IPS-20b (cell line): ENCODE measurements around the gene OPCML.

ENCODE experiments used
- H3K27ac ChIP-seq: one replicate; pipeline ENCODE4 v1.5.1; 2013; ENCODE audit warnings: low read length
- H3K27me3 ChIP-seq: 2 replicates; pipeline ENCODE4 v1.6.1; 2013; ENCODE audit warnings: mild to moderate bottlenecking, low read length, inconsistent platforms; ENCODE audit not compliant: insufficient read depth
- H3K36me3 ChIP-seq: 2 replicates; pipeline ENCODE4 v1.6.1; 2013; ENCODE audit warnings: low read depth, mild to moderate bottlenecking, inconsistent platforms, low read length, moderate library complexity; ENCODE audit not compliant: insufficient read depth
- H3K4me1 ChIP-seq: 2 replicates; pipeline ENCODE4 v1.6.1; 2013; ENCODE audit warnings: mild to moderate bottlenecking, control low read depth, inconsistent platforms, low read length, moderate library complexity; ENCODE audit not compliant: insufficient read depth
- H3K4me3 ChIP-seq: 2 replicates; pipeline ENCODE4 v1.5.1; 2013; ENCODE audit warnings: mild to moderate bottlenecking, low read length, inconsistent platforms
- H3K9ac ChIP-seq: 2 replicates; pipeline ENCODE4 v1.6.1; 2013; ENCODE audit warnings: low read depth, mild to moderate bottlenecking, inconsistent platforms, low read length, moderate library complexity
- H3K9me3 ChIP-seq: 2 replicates; pipeline ENCODE4 v1.6.1; 2013; ENCODE audit warnings: mild to moderate bottlenecking, low read depth, low read length, inconsistent platforms; ENCODE audit not compliant: insufficient read depth

Gene OPCML

GRCh38 chr11:133160754-133161153, 371.5 kb downstream of the OPCML start:
- Histone ChIP-seq H3K9me3 (no peaks in the 10 kb centered on the region), H3K27me3 (no peaks in the 10 kb centered on the region), H3K36me3 (no peaks in the 10 kb centered on the region), H3K4me3 (no peak overlapping the region), H3K4me1 (0 out of 2 replicates have a peak, but pooled peaks cover 5% of the 10 kb centered on the region), H3K27ac (no peak overlapping the region), H3K9ac (no peak overlapping the region)

- Histone ChIP-seq H3K9me3 (no peaks in the 10 kb centered on the region), H3K27ac (no peak overlapping the region), H3K4me3 (no peak overlapping the region), H3K9ac (no peak overlapping the region), H3K4me1 (no peaks in the 10 kb centered on the region), H3K36me3 (no peaks in the 10 kb centered on the region), H3K27me3 (no peaks in the 10 kb centered on the region)
Observed at GRCh38 chr11:133156986-133157745, 375.1 kb downstream of the OPCML start.

- no peak overlapping the region for H3K27ac ChIP-seq
Observed at GRCh38 chr11:133154781-133155180, 377.5 kb downstream of the OPCML start.

GRCh38 chr11:133154076-133154475, 378.2 kb downstream of the OPCML start:
- Histone ChIP-seq H3K27ac (no peak overlapping the region), H3K4me1 (no peaks in the 10 kb centered on the region), H3K36me3 (no peaks in the 10 kb centered on the region), H3K9me3 (no peaks in the 10 kb centered on the region), H3K4me3 (no peak overlapping the region), H3K27me3 (no peaks in the 10 kb centered on the region), H3K9ac (no peak overlapping the region)

More at GRCh38 chr11:133154781-133155180, 377.5 kb downstream of the OPCML start:
- Histone ChIP-seq H3K36me3 (no peaks in the 10 kb centered on the region), H3K27me3 (no peaks in the 10 kb centered on the region), H3K9ac (no peak overlapping the region), H3K9me3 (no peaks in the 10 kb centered on the region), H3K4me3 (no peak overlapping the region), H3K4me1 (no peaks in the 10 kb centered on the region)

GRCh38 chr11:133153031-133153430, 379.3 kb downstream of the OPCML start:
- H3K27ac ChIP-seq: no peak overlapping the region
- H3K9me3 ChIP-seq: no peaks in the 10 kb centered on the region
- H3K27me3 ChIP-seq: no peaks in the 10 kb centered on the region
- no peak overlapping the region for H3K9ac ChIP-seq
- H3K4me3 ChIP-seq: no peak overlapping the region
- no peaks in the 10 kb centered on the region for H3K4me1 ChIP-seq
- H3K36me3 ChIP-seq: no peaks in the 10 kb centered on the region

- Histone ChIP-seq H3K27ac (no peak overlapping the region), H3K9ac (no peak overlapping the region), H3K4me1 (no peaks in the 10 kb centered on the region), H3K36me3 (no peaks in the 10 kb centered on the region), H3K4me3 (no peak overlapping the region), H3K9me3 (no peaks in the 10 kb centered on the region), H3K27me3 (no peaks in the 10 kb centered on the region)
Observed at GRCh38 chr11:133149698-133150097, 382.6 kb downstream of the OPCML start.

GRCh38 chr11:133147625-133148024, 384.7 kb downstream of the OPCML start:
- Histone ChIP-seq H3K9ac (no peak overlapping the region), H3K4me3 (no peak overlapping the region), H3K27ac (no peak overlapping the region), H3K4me1 (no peaks in the 10 kb centered on the region), H3K36me3 (no peaks in the 10 kb centered on the region), H3K27me3 (no peaks in the 10 kb centered on the region), H3K9me3 (no peaks in the 10 kb centered on the region)

- no peak overlapping the region for H3K4me3 ChIP-seq
- H3K36me3 ChIP-seq: no peaks in the 10 kb centered on the region
- H3K27ac ChIP-seq: no peak overlapping the region
- no peaks in the 10 kb centered on the region for H3K4me1 ChIP-seq
- no peaks in the 10 kb centered on the region for H3K27me3 ChIP-seq
- no peaks in the 10 kb centered on the region for H3K9me3 ChIP-seq
- H3K9ac ChIP-seq: no peak overlapping the region
Observed at GRCh38 chr11:133146697-133147306, 385.5 kb downstream of the OPCML start.

- no peak overlapping the region for H3K27ac ChIP-seq
- peaks cover 4% of the 10 kb centered on the region; the same call in 1 of the 2 replicates for H3K4me1 ChIP-seq
Observed at GRCh38 chr11:133137939-133138338, 394.4 kb downstream of the OPCML start.

GRCh38 chr11:133137270-133137669, 395.0 kb downstream of the OPCML start:
- Histone ChIP-seq H3K4me3 (no peak overlapping the region), H3K27me3 (no peaks in the 10 kb centered on the region; the same call in 1 of the 2 replicates), H3K9ac (no peak overlapping the region), H3K9me3 (no peaks in the 10 kb centered on the region), H3K36me3 (no peaks in the 10 kb centered on the region), H3K27ac (no peak overlapping the region), H3K4me1 (peaks cover 4% of the 10 kb centered on the region; the same call in 1 of the 2 replicates)

More at GRCh38 chr11:133137939-133138338, 394.4 kb downstream of the OPCML start:
- no peak overlapping the region for H3K4me3 ChIP-seq
- no peak overlapping the region for H3K9ac ChIP-seq
- H3K36me3 ChIP-seq: no peaks in the 10 kb centered on the region
- no peaks in the 10 kb centered on the region for H3K9me3 ChIP-seq
- H3K27me3 ChIP-seq: no peaks in the 10 kb centered on the region; the same call in 1 of the 2 replicates

- Histone ChIP-seq H3K27ac (no peak overlapping the region), H3K9me3 (no peaks in the 10 kb centered on the region), H3K36me3 (no peaks in the 10 kb centered on the region), H3K9ac (no peak overlapping the region), H3K4me1 (peaks cover 4% of the 10 kb centered on the region; the same call in 1 of the 2 replicates), H3K27me3 (no peaks in the 10 kb centered on the region; the same call in 1 of the 2 replicates), H3K4me3 (no peak overlapping the region)
Observed at GRCh38 chr11:133136376-133136775, 395.9 kb downstream of the OPCML start.
